Nephron progenitor cell (in vitro differentiated cells): ENCODE measurements around the gene COQ5.

Experiments
- DNase-seq: peaks from one replicate; pipeline ENCODE4 v3.0.0; 2021
- H3K27ac Mint-ChIP-seq: 2 replicates; pipeline ENCODE4 v1.8.0; 2021; ENCODE audit warnings: mild to moderate bottlenecking, moderate library complexity, mixed read lengths
- H3K27me3 Mint-ChIP-seq: 2 replicates; pipeline ENCODE4 v1.8.0; 2021; ENCODE audit warnings: mild to moderate bottlenecking, low read depth, mixed read lengths; ENCODE audit not compliant: poor library complexity
- H3K36me3 Mint-ChIP-seq: 2 replicates; pipeline ENCODE4 v1.8.0; 2021; ENCODE audit warnings: low read depth, mixed read lengths
- H3K4me1 Mint-ChIP-seq: 2 replicates; pipeline ENCODE4 v1.8.0; 2021; ENCODE audit warnings: mixed read lengths
- H3K4me3 Mint-ChIP-seq: 2 replicates; pipeline ENCODE4 v1.8.0; 2021; ENCODE audit warnings: mild to moderate bottlenecking, moderate library complexity, mixed read lengths
- H3K9me3 Mint-ChIP-seq: 2 replicates; pipeline ENCODE4 v1.8.0; 2021; ENCODE audit warnings: mild to moderate bottlenecking, moderate library complexity, mixed read lengths
- TF ChIP-seq, protein P1 (sequence below): fragments of 200-600 bp; sonication (generic); IDR thresholded peaks from 2 replicates; pipeline ENCODE4 v1.5.0; 2021; ENCODE audit warnings: antibody characterized with exemption

The COQ5 gene

DNA sequence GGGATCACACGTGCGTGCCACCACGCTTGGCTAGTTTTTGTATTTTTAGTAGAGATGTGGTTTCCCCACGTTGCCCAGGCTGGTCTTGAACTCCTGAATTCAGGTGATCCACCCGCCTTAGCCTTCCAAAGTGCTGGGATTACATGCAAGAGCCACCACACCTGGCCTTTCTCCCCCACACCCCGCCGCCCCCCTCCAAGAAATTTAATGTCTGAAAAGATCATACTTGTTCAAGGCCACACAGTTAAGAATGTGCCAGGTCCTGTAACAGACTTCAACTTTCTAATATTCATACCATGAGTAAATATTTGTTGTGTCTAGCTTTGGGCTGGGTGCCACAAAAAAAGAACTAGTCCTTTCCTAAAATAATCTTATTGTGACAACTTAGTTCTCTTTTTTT lies 73.7 kb downstream of the COQ5 start:
- H3K4me1 Mint-ChIP-seq = no peaks in the 10 kb centered on the region
- H3K27ac Mint-ChIP-seq = no peak overlapping the region
- H3K4me3 Mint-ChIP-seq = no peak overlapping the region
- DNase-seq = no peak
- no peaks in the 10 kb centered on the region for H3K27me3 Mint-ChIP-seq
- no peaks in the 10 kb centered on the region for H3K9me3 Mint-ChIP-seq
- peaks cover 45% of the 10 kb centered on the region for H3K36me3 Mint-ChIP-seq
- TF ChIP-seq, protein P1, sequence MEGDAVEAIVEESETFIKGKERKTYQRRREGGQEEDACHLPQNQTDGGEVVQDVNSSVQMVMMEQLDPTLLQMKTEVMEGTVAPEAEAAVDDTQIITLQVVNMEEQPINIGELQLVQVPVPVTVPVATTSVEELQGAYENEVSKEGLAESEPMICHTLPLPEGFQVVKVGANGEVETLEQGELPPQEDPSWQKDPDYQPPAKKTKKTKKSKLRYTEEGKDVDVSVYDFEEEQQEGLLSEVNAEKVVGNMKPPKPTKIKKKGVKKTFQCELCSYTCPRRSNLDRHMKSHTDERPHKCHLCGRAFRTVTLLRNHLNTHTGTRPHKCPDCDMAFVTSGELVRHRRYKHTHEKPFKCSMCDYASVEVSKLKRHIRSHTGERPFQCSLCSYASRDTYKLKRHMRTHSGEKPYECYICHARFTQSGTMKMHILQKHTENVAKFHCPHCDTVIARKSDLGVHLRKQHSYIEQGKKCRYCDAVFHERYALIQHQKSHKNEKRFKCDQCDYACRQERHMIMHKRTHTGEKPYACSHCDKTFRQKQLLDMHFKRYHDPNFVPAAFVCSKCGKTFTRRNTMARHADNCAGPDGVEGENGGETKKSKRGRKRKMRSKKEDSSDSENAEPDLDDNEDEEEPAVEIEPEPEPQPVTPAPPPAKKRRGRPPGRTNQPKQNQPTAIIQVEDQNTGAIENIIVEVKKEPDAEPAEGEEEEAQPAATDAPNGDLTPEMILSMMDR = no peak

DNA sequence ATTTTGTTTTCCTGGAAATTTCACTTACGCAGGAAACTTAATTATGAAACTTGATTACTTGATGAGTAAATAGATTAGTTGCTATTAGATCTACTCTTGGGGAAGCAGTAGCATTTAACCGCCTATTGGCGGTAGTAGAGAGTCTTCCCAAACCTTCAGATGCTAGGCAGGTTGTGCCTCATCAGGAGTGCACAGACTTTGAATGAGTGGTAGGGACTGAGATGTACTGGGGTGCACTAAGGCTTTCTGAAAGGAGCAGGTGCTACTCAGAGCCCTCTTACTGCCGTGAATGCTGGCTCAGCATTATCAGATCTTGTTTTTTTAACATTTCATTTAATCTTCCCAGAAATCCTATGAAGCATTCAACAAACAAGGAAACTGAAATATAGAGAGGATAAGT lies 75.0 kb downstream of the COQ5 start:
- DNase-seq = no peak
- peak overlapping the region; percentile 68 for H3K27ac Mint-ChIP-seq

More for the DNA sequence above, 75.0 kb downstream of the COQ5 start:
- Mint-ChIP-seq H3K4me3 (no peak overlapping the region), H3K9me3 (no peaks in the 10 kb centered on the region), H3K36me3 (peaks cover 40% of the 10 kb centered on the region), H3K27me3 (no peaks in the 10 kb centered on the region), H3K4me1 (peaks cover 4% of the 10 kb centered on the region)
- TF ChIP-seq, protein P1 = peak; percentile 58
